Muscle layer of colon (tissue), 2 donors: ENCODE data around the gene CCDC33.

Source experiments
- H3K27ac ChIP-seq: one replicate; pipeline ENCODE4 v1.7.0; 2013; ENCODE audit warnings: low read depth, mild to moderate bottlenecking, low read length, moderate library complexity
- H3K27me3 ChIP-seq, 2 donors: one replicate each; pipeline ENCODE4 v1.7.0; 2013; ENCODE audit warnings: low read length in 2 of 2, mild to moderate bottlenecking in 2 of 2; ENCODE audit not compliant: insufficient read depth in 2 of 2, control insufficient read depth in 1 of 2
- H3K36me3 ChIP-seq: one replicate; pipeline ENCODE4 v1.7.0; 2013; ENCODE audit warnings: mild to moderate bottlenecking, low read length; ENCODE audit not compliant: insufficient read depth
- H3K4me1 ChIP-seq: one replicate; pipeline ENCODE4 v1.7.0; 2013; ENCODE audit warnings: mild to moderate bottlenecking, low read length; ENCODE audit not compliant: insufficient read depth
- H3K4me3 ChIP-seq, 2 donors: one replicate each; pipeline ENCODE4 v1.7.0; 2013; ENCODE audit warnings: low read length in 2 of 2, low read depth in 1 of 2, mild to moderate bottlenecking in 1 of 2, moderate library complexity in 1 of 2
- H3K9ac ChIP-seq: one replicate; pipeline ENCODE4 v1.7.0; 2013; ENCODE audit warnings: low read length
- H3K9me3 ChIP-seq: one replicate; pipeline ENCODE4 v1.7.0; 2013; ENCODE audit warnings: mild to moderate bottlenecking, low read length
- donor health status: abdominal sarcoma.
- donor health status: Adenocarcinoma of cecum.

The CCDC33 gene

DNA sequence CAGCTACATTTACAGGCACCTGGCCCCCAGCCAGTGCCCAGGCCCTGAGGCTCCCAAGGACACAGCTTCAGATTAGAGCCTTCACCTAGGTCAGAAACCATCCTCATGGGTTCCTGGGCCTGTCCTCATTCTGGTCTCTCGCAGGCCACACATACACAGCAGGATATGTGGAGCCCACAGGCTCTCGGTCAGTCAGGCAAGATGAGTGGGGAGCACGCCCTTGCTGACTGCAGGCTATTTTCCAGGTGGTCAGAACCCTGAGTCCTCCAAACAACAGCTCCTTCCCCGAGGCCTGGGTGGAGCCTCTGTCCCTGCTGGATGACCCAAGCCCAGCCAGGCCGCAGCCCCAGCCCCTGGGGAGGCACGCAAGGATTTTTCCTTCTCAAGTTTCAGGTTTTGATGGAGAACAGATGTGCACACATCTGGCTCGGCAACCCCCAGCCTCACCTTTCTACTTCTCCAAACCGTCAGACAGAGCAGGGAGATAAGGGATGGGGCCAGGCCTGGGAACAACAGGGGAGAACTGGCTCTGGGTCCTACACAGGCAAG is 35.2 kb upstream of the CCDC33 start:
- no peak overlapping the region for H3K27ac ChIP-seq
- no peaks in the 10 kb centered on the region for H3K9me3 ChIP-seq
- H3K36me3 ChIP-seq, result no peaks in the 10 kb centered on the region
- no peaks in the 10 kb centered on the region for H3K27me3 ChIP-seq
- peaks cover 8% of the 10 kb centered on the region for H3K4me1 ChIP-seq
- no peak overlapping the region for H3K9ac ChIP-seq
- no peak overlapping the region for H3K4me3 ChIP-seq

DNA sequence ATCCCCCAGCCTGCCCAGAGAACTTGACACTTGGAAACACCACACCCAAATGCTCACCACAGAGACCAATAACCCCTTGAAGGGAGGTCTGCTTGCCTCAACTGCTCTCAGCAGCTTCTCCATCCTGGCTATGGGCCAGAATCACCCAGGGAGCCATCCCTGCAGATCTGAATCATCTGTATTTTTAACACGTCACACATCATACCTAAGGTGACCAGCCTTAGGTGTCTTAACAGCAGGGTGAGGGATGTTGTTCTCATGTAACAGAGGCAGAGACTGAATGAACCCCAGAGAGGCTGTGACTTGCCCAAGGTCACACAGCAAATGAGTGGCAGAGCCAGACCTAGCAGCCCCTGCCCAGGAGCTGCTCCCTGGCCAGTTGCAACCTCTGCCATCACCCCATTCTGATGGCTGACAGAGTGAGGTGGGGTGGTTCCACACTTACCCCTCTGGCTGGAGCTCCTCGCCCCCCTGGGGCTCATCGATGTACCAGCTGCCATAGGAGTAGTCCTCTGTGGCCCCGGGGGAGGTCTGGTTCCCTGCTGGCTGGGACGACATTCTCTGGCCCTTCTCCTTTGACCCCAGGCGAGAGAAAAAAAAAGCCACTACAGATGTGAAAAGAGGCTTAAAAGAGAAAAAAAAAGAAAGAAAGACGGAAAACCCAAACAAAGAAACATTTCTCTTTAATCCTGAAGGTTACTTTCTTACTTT is 34.3 kb upstream of the CCDC33 start:
- no peak overlapping the region for H3K4me3 ChIP-seq
- no peak overlapping the region for H3K9ac ChIP-seq
- H3K9me3 ChIP-seq, result no peaks in the 10 kb centered on the region
- H3K27me3 ChIP-seq, result no peaks in the 10 kb centered on the region
- no peak overlapping the region for H3K27ac ChIP-seq
- H3K4me1 ChIP-seq, result peaks cover 8% of the 10 kb centered on the region
- no peaks in the 10 kb centered on the region for H3K36me3 ChIP-seq

DNA sequence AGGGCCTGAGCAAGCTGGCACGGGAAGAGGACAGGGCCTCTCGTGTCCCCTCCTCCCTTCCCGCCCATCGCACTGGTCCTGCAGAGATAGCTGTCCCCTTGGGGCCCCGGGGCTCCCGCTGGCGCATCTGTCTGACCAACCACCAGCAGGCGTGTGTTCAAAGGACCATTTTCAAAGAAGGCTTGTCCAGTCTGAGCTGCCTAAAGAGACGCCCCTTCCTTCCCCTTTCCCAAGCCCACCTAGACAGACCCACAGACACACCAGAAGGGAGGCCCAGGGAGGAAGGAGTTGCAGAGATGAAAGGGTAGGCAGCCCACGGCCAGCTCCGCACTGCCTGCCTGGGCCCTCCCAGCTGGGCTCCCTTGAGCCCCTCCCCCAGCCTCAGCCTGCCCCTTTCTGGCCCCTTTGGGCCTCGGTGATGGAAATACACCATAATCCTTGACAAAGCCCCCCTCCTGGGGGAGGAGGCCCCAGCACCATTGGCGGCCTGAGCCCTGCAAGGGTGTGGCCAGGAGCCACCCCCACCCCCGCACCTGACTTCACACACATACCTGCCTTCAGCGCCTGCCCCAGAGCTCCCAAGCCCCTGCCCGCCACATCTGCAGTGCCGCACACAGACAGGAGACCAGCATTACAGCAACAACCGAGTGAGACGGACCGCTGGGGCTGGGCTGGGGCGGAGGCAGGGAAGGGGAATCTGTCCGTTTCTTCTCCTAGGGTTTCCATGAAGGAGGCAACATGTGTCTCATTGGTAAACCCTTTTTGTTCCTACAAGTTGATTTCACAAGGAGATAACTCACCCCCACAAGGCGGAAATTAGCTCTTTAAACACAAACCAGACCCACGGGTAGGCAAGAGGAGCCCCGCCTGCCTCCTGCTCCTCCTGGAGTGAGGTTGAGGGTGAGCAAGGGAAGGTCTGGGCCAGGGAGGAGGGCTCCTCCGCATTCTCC is 33.4 kb upstream of the CCDC33 start, which contains the start of gene STRA6:
Gene STRA6 (minus strand): TSS at position 336 of the 950 bp plus-strand sequence. CDS start 520 bp downstream, outside the sequence.
- Histone ChIP-seq H3K9me3 (no peaks in the 10 kb centered on the region), H3K9ac (no peak within 1 kb of the TSS), H3K36me3 (no peaks in the 10 kb centered on the region), H3K27ac (no peak within 1 kb of the TSS), H3K4me3 (no peak within 1 kb of the TSS), H3K27me3 (no peaks in the 10 kb centered on the region), H3K4me1 (peaks cover 8% of the 10 kb centered on the region)

DNA sequence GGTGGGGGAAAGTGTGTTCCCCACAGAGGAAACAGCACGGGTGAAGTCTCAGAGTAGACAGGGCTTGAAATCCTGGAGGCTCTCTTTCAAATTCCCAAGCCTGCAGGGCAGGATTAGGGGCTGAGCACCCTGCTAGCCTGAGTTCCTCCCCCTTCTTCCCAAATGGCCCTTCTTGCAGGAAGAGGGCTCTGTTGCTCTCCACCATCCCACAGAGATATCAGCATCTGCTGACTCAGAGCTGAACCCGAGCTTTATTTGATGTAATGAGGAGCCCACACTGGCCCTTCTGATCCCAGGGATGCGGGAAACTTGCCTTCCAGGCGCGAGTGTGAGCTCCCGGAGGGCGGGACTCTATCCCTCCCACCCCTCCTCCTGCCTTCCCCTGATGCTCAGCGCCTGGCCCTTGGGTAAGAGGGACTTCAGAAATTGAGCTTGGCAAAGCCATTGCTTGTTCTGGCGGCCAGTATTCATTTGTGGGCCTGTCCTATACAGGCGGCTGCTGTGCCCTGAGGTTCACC is 32.2 kb upstream of the CCDC33 start:
- H3K9me3 ChIP-seq, result no peaks in the 10 kb centered on the region
- H3K27ac ChIP-seq, result no peak overlapping the region
- no peak overlapping the region for H3K4me3 ChIP-seq
- peaks cover 8% of the 10 kb centered on the region for H3K4me1 ChIP-seq
- no peaks in the 10 kb centered on the region for H3K36me3 ChIP-seq
- no peaks in the 10 kb centered on the region for H3K27me3 ChIP-seq
- no peak overlapping the region for H3K9ac ChIP-seq

DNA sequence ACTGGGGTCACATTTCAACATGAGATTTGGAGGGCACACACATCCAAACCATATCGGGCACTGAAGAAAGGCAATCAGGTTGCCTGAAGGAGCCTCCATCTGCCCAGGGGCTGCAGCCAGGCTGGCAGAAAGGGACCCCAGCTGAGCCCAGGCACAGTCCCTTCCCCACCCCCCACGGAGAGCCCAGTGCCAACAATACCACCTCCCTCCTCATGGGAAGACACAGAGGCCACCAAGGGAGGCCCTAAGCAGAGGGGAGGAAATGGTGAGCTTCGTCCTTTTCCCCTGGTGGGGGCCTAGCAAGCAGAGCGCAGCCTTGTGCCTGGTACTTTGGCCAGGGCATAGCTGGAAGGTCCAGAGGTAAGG is 30.6 kb upstream of the CCDC33 start:
- Histone ChIP-seq H3K27me3 (no peaks in the 10 kb centered on the region), H3K4me3 (no peak overlapping the region), H3K4me1 (peaks cover 5% of the 10 kb centered on the region), H3K36me3 (no peaks in the 10 kb centered on the region), H3K27ac (no peak overlapping the region), H3K9me3 (no peaks in the 10 kb centered on the region), H3K9ac (no peak overlapping the region)

DNA sequence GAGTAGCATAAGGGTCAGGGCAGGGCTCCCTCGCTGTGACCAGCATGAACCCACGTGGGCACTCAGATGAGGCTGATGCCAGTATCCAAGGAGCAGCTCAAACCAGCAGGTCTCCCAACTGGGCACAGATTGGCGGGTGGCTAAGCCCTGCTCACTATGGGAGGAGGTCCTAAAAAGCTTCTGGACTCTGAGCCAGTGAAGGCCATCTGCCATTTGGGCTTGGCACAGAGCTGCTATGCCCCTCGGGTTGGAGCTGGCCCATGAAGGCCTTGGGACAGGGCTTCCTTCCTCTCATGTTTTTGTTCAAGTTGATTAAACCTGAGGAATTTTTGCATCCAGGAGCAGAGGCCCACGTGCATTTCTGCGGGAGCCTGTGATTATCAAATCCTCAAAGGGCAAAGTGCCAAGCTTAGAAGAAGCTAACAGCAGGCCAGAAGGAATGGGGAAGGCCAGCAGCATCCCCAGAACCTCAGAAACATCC is 29.3 kb upstream of the CCDC33 start:
- no peaks in the 10 kb centered on the region for H3K27me3 ChIP-seq
- no peak overlapping the region for H3K27ac ChIP-seq
- no peak overlapping the region for H3K9ac ChIP-seq
- H3K36me3 ChIP-seq, result no peaks in the 10 kb centered on the region
- H3K4me3 ChIP-seq, result no peak overlapping the region
- no peaks in the 10 kb centered on the region for H3K9me3 ChIP-seq
- H3K4me1 ChIP-seq, result no peaks in the 10 kb centered on the region

DNA sequence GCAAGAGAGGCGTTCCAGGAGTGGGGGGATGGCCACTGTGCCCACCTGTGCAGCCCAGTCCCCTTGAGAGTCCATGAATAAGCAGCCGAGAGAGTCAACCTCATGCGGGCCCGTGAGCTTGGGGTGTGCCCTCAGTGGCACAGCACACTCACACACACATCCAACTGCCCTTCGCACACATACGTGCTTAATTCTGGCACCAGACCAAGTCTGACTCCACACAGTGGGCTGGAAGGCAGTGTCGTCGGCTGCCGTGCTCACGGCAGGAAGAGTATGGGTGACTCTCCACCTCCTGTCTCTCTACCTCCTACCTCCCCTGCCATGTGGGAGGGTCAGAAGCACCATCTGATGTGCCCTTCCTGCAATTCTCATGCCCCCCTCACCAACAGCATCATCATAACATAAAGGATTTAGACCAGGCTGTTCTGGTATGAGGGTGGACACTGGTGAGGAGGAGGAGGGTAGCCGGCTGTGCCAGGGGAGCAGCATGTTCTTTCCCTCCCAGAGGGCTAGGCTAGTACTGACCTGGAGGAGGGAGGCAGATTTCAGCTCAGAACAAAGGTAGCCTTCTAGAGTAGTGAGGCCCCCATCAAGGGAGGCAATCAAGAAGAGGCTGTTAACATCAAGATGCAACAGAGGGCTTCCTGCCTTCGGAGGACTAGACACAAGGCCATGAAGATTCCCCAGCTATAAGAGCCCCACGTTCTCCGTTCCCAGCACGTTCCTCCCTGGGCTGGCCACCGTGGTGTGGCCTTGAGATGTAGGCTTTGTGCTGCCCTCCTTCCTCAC is 28.3 kb upstream of the CCDC33 start:
- Histone ChIP-seq H3K9ac (no peak overlapping the region), H3K36me3 (no peaks in the 10 kb centered on the region), H3K9me3 (no peaks in the 10 kb centered on the region), H3K27ac (no peak overlapping the region), H3K4me3 (no peak overlapping the region), H3K27me3 (no peaks in the 10 kb centered on the region), H3K4me1 (no peaks in the 10 kb centered on the region)

DNA sequence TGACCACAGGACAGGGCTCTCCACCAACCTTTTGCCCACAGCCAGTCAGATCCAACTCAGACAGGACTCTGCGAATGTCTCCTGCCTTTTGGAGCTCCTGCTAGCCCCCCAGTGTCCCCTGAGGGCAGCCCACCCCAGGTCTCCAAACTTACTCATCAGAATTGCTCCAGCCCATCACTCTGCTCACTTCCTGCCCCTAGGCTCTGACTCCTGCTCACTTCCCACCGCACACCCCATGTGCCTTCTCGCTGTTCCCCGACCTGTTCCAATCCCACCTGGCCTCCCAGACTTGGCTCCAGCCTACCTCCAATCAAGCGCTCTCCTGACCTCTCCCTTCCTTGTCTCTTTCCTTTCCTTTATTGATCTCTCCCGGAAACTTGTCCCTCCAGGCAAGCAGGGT is 27.6 kb upstream of the CCDC33 start:
- Histone ChIP-seq H3K4me3 (no peak overlapping the region), H3K27ac (no peak overlapping the region), H3K9me3 (no peaks in the 10 kb centered on the region), H3K27me3 (no peaks in the 10 kb centered on the region), H3K36me3 (no peaks in the 10 kb centered on the region), H3K4me1 (no peaks in the 10 kb centered on the region), H3K9ac (no peak overlapping the region)

DNA sequence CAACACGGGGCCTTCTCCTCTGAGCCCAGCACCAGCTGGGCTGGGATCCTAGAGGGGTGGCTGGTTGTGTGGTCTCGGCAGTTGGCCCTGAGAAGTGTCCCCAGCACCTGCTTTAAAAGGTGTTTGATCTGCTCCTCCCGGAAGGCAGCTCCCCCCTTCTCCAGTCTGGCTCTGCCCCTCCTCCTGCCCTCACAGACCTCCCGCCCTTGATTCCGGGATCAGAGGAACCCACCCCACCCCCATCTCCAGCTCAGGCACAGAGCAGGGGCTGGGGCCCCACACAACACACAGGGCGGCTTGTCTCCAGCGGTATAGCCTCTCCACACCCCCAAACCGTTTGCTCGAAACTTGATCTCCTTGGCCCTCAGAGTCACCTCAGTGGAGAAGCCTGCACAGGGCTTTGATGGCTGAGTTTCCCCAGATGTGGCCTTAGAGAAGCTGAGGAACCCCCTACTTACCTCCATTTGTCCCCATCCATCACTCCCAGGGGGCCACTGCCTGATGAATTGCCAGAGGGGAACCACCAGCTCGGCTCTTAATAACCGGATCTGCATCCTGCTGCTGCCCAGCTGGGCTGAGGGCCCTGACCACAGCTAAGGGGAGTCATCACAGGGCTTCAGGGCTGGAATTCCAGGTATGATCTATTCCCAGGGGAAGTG is 27.1 kb upstream of the CCDC33 start:
- Histone ChIP-seq H3K27ac (no peak overlapping the region), H3K4me1 (no peaks in the 10 kb centered on the region), H3K9me3 (no peaks in the 10 kb centered on the region), H3K27me3 (no peaks in the 10 kb centered on the region), H3K9ac (no peak overlapping the region), H3K4me3 (no peak overlapping the region), H3K36me3 (no peaks in the 10 kb centered on the region)

DNA sequence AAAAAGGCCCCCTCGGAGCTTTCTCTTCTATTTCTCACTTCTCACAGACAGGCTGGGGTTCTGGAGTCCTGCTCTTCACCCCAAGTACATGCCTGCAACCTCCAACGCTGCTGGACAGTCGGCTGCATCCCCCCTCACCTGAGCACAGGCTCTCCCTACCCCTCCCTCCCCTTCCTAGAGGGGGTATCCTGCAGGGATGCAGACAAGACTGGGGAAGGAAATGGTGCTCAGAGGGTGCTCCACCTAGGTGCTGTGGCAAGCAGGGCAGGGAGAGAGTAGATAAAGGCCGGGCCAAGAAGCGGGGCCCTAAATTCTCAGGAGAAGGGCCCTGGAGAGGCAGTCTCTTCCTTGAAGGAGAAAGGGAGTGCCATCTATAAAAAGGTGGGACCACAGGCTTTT is 26.6 kb upstream of the CCDC33 start:
- H3K4me3 ChIP-seq, result no peak overlapping the region
- H3K36me3 ChIP-seq, result no peaks in the 10 kb centered on the region
- H3K9ac ChIP-seq, result no peak overlapping the region
- no peak overlapping the region for H3K27ac ChIP-seq
- no peaks in the 10 kb centered on the region for H3K4me1 ChIP-seq
- H3K9me3 ChIP-seq, result no peaks in the 10 kb centered on the region
- no peaks in the 10 kb centered on the region for H3K27me3 ChIP-seq
